ENCODE measurements around the gene CDK16.

CDK16 gene

GRCh38 chrX:47180346-47180745, 38.1 kb upstream of the CDK16 start:
- H3K27ac ChIP-seq: no peak overlapping the region
- TF ChIP-seq ZFX (IDR thresholded peaks at IDR 0.05) (no peak), CTCF (conservative IDR thresholded peaks at IDR 0.05) (no peak)

- no peak overlapping the region for H3K27ac ChIP-seq
- TF ChIP-seq ZFX (IDR thresholded peaks at IDR 0.05): no peak
- TF ChIP-seq CTCF (conservative IDR thresholded peaks at IDR 0.05): no peak
Observed at GRCh38 chrX:47181301-47181700, 37.2 kb upstream of the CDK16 start.

GRCh38 chrX:47182106-47182700, 36.3 kb upstream of the CDK16 start:
- TF ChIP-seq ZFX (IDR thresholded peaks at IDR 0.05): no peak
- H3K27ac ChIP-seq: no peak overlapping the region

GRCh38 chrX:47184486-47184885, 34.0 kb upstream of the CDK16 start:
- no peak overlapping the region for H3K27ac ChIP-seq
- TF ChIP-seq ZFX (IDR thresholded peaks at IDR 0.05) (no peak), CTCF (conservative IDR thresholded peaks at IDR 0.05) (no peak)

- H3K27ac ChIP-seq: no peak overlapping the region
- no peak for TF ChIP-seq ZFX (IDR thresholded peaks at IDR 0.05)
- no peak for TF ChIP-seq CTCF (conservative IDR thresholded peaks at IDR 0.05)
Observed at GRCh38 chrX:47185241-47185640, 33.2 kb upstream of the CDK16 start.

GRCh38 chrX:47186096-47186740, 32.3 kb upstream of the CDK16 start:
- H3K27ac ChIP-seq: no peak overlapping the region
- TF ChIP-seq ZFX (IDR thresholded peaks at IDR 0.05) (no peak), CTCF (conservative IDR thresholded peaks at IDR 0.05) (no peak)

- H3K27ac ChIP-seq: no peak overlapping the region
- TF ChIP-seq CTCF (conservative IDR thresholded peaks at IDR 0.05) (no peak), ZFX (IDR thresholded peaks at IDR 0.05) (no peak)
Observed at GRCh38 chrX:47187106-47187677, 31.3 kb upstream of the CDK16 start.
